ENCODE results near the gene LINC00237.

LINC00237 gene

GRCh38 chr20:21106171-21107017 is at the start of gene LINC00237:
Gene LINC00237, minus strand, starts transcription at chr20:21106358.
- no peak for DNase-seq (ENCODE audit: low read depth, low spot score)

- no peak for DNase-seq (ENCODE audit: low read depth, low spot score)
These were observed 49.1 kb upstream of the LINC00237 start for GRCh38 chr20:21155268-21155667.

GRCh38 chr20:21154692-21155091 is 48.5 kb upstream of the LINC00237 start:
- DNase-seq (ENCODE audit: low read depth, low spot score), result no peak

- DNase-seq (ENCODE audit: low read depth, low spot score), result no peak
These were observed 45.6 kb upstream of the LINC00237 start for GRCh38 chr20:21151791-21152190.

GRCh38 chr20:21149344-21149743 is 43.2 kb upstream of the LINC00237 start:
- DNase-seq (ENCODE audit: low read depth, low spot score), result no peak

GRCh38 chr20:21147593-21147992 is 41.4 kb upstream of the LINC00237 start:
- no peak for DNase-seq (ENCODE audit: low read depth, low spot score)

- no peak for DNase-seq (ENCODE audit: low read depth, low spot score)
These were observed 40.1 kb upstream of the LINC00237 start for GRCh38 chr20:21146215-21146614.

- no peak for DNase-seq (ENCODE audit: low read depth, low spot score)
These were observed 39.3 kb upstream of the LINC00237 start for GRCh38 chr20:21145424-21145823.

GRCh38 chr20:21143194-21143890 is 37.2 kb upstream of the LINC00237 start:
- DNase-seq (ENCODE audit: low read depth, low spot score), result no peak

GRCh38 chr20:21141825-21142224 is 35.7 kb upstream of the LINC00237 start:
- no peak for DNase-seq (ENCODE audit: low read depth, low spot score)

GRCh38 chr20:21139881-21140566 is 33.9 kb upstream of the LINC00237 start:
- no peak for DNase-seq (ENCODE audit: low read depth, low spot score)

GRCh38 chr20:21137078-21137477 is 30.9 kb upstream of the LINC00237 start:
- DNase-seq (ENCODE audit: low read depth, low spot score), result no peak

GRCh38 chr20:21136015-21136732 is 30.0 kb upstream of the LINC00237 start:
- no peak for DNase-seq (ENCODE audit: low read depth, low spot score)

- DNase-seq (ENCODE audit: low read depth, low spot score), result no peak
These were observed 28.8 kb upstream of the LINC00237 start for GRCh38 chr20:21134883-21135493.

- no peak for DNase-seq (ENCODE audit: low read depth, low spot score)
These were observed 27.9 kb upstream of the LINC00237 start for GRCh38 chr20:21133917-21134622.

GRCh38 chr20:21133404-21133803 is 27.2 kb upstream of the LINC00237 start:
- DNase-seq (ENCODE audit: low read depth, low spot score), result no peak

GRCh38 chr20:21129861-21130260 is 23.7 kb upstream of the LINC00237 start:
- no peak for DNase-seq (ENCODE audit: low read depth, low spot score)

GRCh38 chr20:21127201-21127981 is 21.2 kb upstream of the LINC00237 start:
- no peak for DNase-seq (ENCODE audit: low read depth, low spot score)

GRCh38 chr20:21126581-21126870 is 20.4 kb upstream of the LINC00237 start:
- no peak for DNase-seq (ENCODE audit: low read depth, low spot score)

All from iPS DF 19.7 (cell line).